WI38 (cell line): ENCODE results near the gene AP1G1.

Source experiments
- H3K4me3 ChIP-seq: 2 replicates; pipeline ENCODE4 v1.5.1; 2011; ENCODE audit warnings: low read depth, mild to moderate bottlenecking, control low read depth, low read length
- CTCF ChIP-seq: IDR thresholded peaks from 2 replicates; pipeline ENCODE4 v1.5.1; 2012; ENCODE audit warnings: low read depth, mild to moderate bottlenecking, control low read depth, low read length

Gene AP1G1

GRCh38 chr16:71726476-71727315 lies 81.9 kb downstream of the AP1G1 start:
- no peak for TF ChIP-seq CTCF
- H3K4me3 ChIP-seq = no peak overlapping the region

- TF ChIP-seq CTCF = no peak
- peak within 1 kb of the TSS; percentile 79 for H3K4me3 ChIP-seq
Measured at GRCh38 chr16:71724320-71724751, 84.3 kb downstream of the AP1G1 start, which contains the start of gene PHLPP2. Gene PHLPP2 (minus strand): TSS chr16:71724701. CDS start chr16:71714795, 9,906 bp downstream.

- no peak for TF ChIP-seq CTCF
- peak overlapping the region; percentile 79 for H3K4me3 ChIP-seq
Measured at GRCh38 chr16:71723537-71724319, 84.9 kb downstream of the AP1G1 start.

- H3K4me3 ChIP-seq = peak overlapping the region; percentile 79
- TF ChIP-seq CTCF = no peak
Measured at GRCh38 chr16:71722801-71723536, 85.7 kb downstream of the AP1G1 start.

GRCh38 chr16:71721066-71721740 lies 87.4 kb downstream of the AP1G1 start:
- H3K4me3 ChIP-seq = no peak overlapping the region
- TF ChIP-seq CTCF = no peak

- no peak for TF ChIP-seq CTCF
- no peak overlapping the region for H3K4me3 ChIP-seq
Measured at GRCh38 chr16:71712501-71712900, 96.1 kb downstream of the AP1G1 start.
